HepG2 (cell line): ENCODE measurements around the gene GINS2. TPM values are rescaled to one million over a fixed set of nuclear protein-coding genes. Genes with fewer than 3 reads are reported as not detected.

Experiments
- ATAC-seq: fragments of 200-7000 bp; cut with Tn5 transposase; 3 replicates; pipeline ENCODE4 v1.9.1; 2020; ENCODE audit warnings: mild to moderate bottlenecking, moderate library complexity
- BruUV-seq: library from RNA; stranded (reverse); fragments of 400-500 nt; replicated peaks from 2 replicates; lab custom pipeline; 2021; lab: Mats Ljungman, UMichigan
- CTCF ChIA-PET: fragments of 300-600 bp; formaldehyde crosslinking; extraction: SDS; loops from one replicate; lab custom pipeline; 2021; ENCODE audit warnings: low total read pairs, inconsistent platforms, low intra/inter-chr PET ratio; lab: Yijun Ruan, JAX
- POLR2A ChIA-PET: fragments of 350-600 bp; sonication (Branson Sonifier 250); formaldehyde crosslinking; loops from one replicate; lab custom pipeline; 2020; ENCODE audit warnings: antibody characterized with exemption, inconsistent platforms; lab: Yijun Ruan, JAX
- DNase-seq: peaks from one replicate; pipeline ENCODE4 v3.0.0-alpha.2; 2015; ENCODE audit warnings: low spot score
- FAIRE-seq: peaks from 3 replicates; lab custom pipeline; 2011; peaks lifted over from hg19 to GRCh38; lab: Jason Lieb, UNC
- H2AFZ ChIP-seq: one replicate; pipeline ENCODE4 v1.6.1; 2011; ENCODE audit warnings: low read length, inconsistent platforms
- H3K27ac ChIP-seq: fragments of 300-600 bp; 3 replicates; pipeline ENCODE4 v1.8.0; 2011; ENCODE audit warnings: mixed run types, mild to moderate bottlenecking, mixed read lengths, low read length, inconsistent platforms; ENCODE audit not compliant: insufficient read depth; ENCODE audit errors: extremely low read length
- H3K27me3 ChIP-seq, 2 experiments: fragments of 200-600 bp in 1 of 2; 2 replicates in 1 of 2; 3 replicates in 1 of 2; pipeline versions ENCODE4 v1.6.0 to v1.8.0; 2011; ENCODE audit warnings: low read length in 2 of 2, mild to moderate bottlenecking in 2 of 2, moderate library complexity in 2 of 2, inconsistent platforms in 1 of 2; ENCODE audit not compliant: insufficient read depth in 2 of 2, control insufficient read depth in 1 of 2
- H3K36me3 ChIP-seq, 2 experiments: fragments of 200-600 bp in 1 of 2; replicated peaks in 1 of 2; 2 replicates in 1 of 2; 3 replicates in 1 of 2; pipeline versions ENCODE4 v1.5.1 to v1.8.0; 2011; ENCODE audit warnings: low read length in 2 of 2, inconsistent platforms in 1 of 2; ENCODE audit not compliant: insufficient read depth in 2 of 2, control insufficient read depth in 1 of 2
- H3K4me1 ChIP-seq: 2 replicates; pipeline ENCODE4 v1.5.1; 2012; ENCODE audit warnings: low read length, inconsistent platforms; ENCODE audit not compliant: insufficient read depth
- H3K4me2 ChIP-seq: 2 replicates; pipeline ENCODE4 v1.6.0; 2011; ENCODE audit warnings: low read depth, low read length, inconsistent platforms
- H3K4me3 ChIP-seq, 3 experiments: fragments of 200-600 bp in 1 of 3; sonication (generic), shearing (Covaris generic) in 1 of 3; replicated peaks in 1 of 3; 2 replicates each; pipeline ENCODE4 v1.5.1; 2011 to 2016; ENCODE audit warnings: low read length in 3 of 3, inconsistent platforms in 2 of 3, low read depth in 2 of 3, mild to moderate bottlenecking in 2 of 3, control low read depth in 1 of 3, mixed read lengths in 1 of 3; ENCODE audit not compliant: insufficient read depth in 1 of 3
- H3K79me2 ChIP-seq: one replicate; pipeline ENCODE4 v1.6.1; 2011; ENCODE audit warnings: low read length, inconsistent platforms; ENCODE audit not compliant: insufficient read depth
- H3K9ac ChIP-seq: 2 replicates; pipeline ENCODE4 v1.6.0; 2011; ENCODE audit warnings: mild to moderate bottlenecking, low read depth, low read length, inconsistent platforms; ENCODE audit not compliant: insufficient read depth
- H3K9me3 ChIP-seq: 2 replicates; pipeline ENCODE4 v1.5.1; 2012; ENCODE audit warnings: mild to moderate bottlenecking, low read length
- H4K20me1 ChIP-seq: 2 replicates; pipeline ENCODE4 v1.6.0; 2011; ENCODE audit warnings: inconsistent platforms, mild to moderate bottlenecking, low read length, moderate library complexity; ENCODE audit not compliant: insufficient read depth
- ATF7 ChIP-seq, 2 experiments: fragments of 450-650 bp in 1 of 2; sonication (generic) in 1 of 2; formaldehyde crosslinking in 1 of 2; IDR thresholded peaks; 2 replicates each; pipeline versions ENCODE4 v1.4.0 to v1.6.1; 2016 to 2020; ENCODE audit warnings: antibody characterized with exemption in 1 of 2, mild to moderate bottlenecking in 1 of 2, missing genetic modification reagents in 1 of 2
- ETV6 ChIP-seq: sonication (generic); formaldehyde crosslinking; conservative IDR thresholded peaks from 2 replicates; pipeline ENCODE4 v1.4.0; 2020; ENCODE audit warnings: missing genetic modification reagents
- MTF1 ChIP-seq: sonication (generic); formaldehyde crosslinking; IDR thresholded peaks from 2 replicates; pipeline ENCODE4 v1.5.0; 2020; ENCODE audit warnings: missing genetic modification reagents
- RBM22 ChIP-seq: fragments of 200-400 bp; formaldehyde crosslinking; optimal IDR thresholded peaks from 2 replicates; pipeline ENCODE3; 2017; ENCODE audit warnings: mild to moderate bottlenecking, low read length, moderate library complexity
- SMARCE1 ChIP-seq: fragments of 450-650 bp; IDR thresholded peaks from 2 replicates; pipeline ENCODE4 v1.6.1; 2017; ENCODE audit warnings: borderline replicate concordance
- ZNF121 ChIP-seq: sonication (generic); formaldehyde crosslinking; IDR thresholded peaks from 2 replicates; pipeline ENCODE4 v1.5.0; 2020; ENCODE audit warnings: mild to moderate bottlenecking, missing genetic modification reagents
- ZNF138 ChIP-seq: sonication (generic); formaldehyde crosslinking; IDR thresholded peaks from 2 replicates; pipeline ENCODE4 v1.5.0; 2020; ENCODE audit warnings: mild to moderate bottlenecking, low read depth, missing genetic modification reagents
- WGBS: methylation state at CpG from one replicate; pipeline ENCODE4 v1.1.6; 2017; ENCODE audit warnings: low lambda C conversion rate; 5-methylcytosine and 5-hydroxymethylcytosine counted together
- in situ Hi-C: cut with HindIII; loops from 2 replicates; pipeline ENCODE4 v1.10.0; 2017; ENCODE audit warnings: low pct_unique_long_range_greater_than_20kb; ENCODE audit not compliant: extremely low pct_ligation_motif_present
- intact Hi-C: fragments of 100-400 bp; cut with micrococcal nuclease; formaldehyde crosslinking; loops from one replicate; pipeline ENCODE4 v1.10.0; 2022; ENCODE audit not compliant: unreplicated experiment
- polyA plus RNA-seq, 8 experiments: library from polyadenylated mRNA; depleted of rRNA in 3 of 8; stranded (reverse) in 7 of 8; unstranded in 1 of 8; fragments of >200 nt; fragmentation: Illumina TruSeq in 4 of 8; extraction: Trizol in 4 of 8; gene quantifications; 2 replicates each; pipeline versions ENCODE4 v1.2.1 to v1.2.3, GENCODE V29; 2011 to 2016; ENCODE audit warnings: low read depth in 4 of 8, missing spikeins in 1 of 8, mixed read lengths in 1 of 8; ENCODE audit not compliant: insufficient read depth in 1 of 8
- total RNA-seq, 5 experiments: library from RNA; depleted of rRNA; stranded (reverse); fragments of >200 nt; fragmentation: Illumina TruSeq; extraction: Trizol; gene quantifications; 2 replicates each; pipeline ENCODE4 v1.2.3, GENCODE V29; 2016; ENCODE audit warnings: low read depth in 1 of 5
- TF ChIP-seq, protein P1 (sequence below): sonication (generic); formaldehyde crosslinking; IDR thresholded peaks from 2 replicates; pipeline ENCODE4 v1.4.0; 2020; ENCODE audit warnings: missing genetic modification reagents
- TF ChIP-seq, protein P2 (sequence below): sonication (generic); formaldehyde crosslinking; conservative IDR thresholded peaks from 2 replicates; pipeline ENCODE4 v1.4.0; 2020; ENCODE audit warnings: missing genetic modification reagents
- TF ChIP-seq, protein P3 (sequence below): sonication (generic); formaldehyde crosslinking; IDR thresholded peaks from 2 replicates; pipeline ENCODE4 v1.4.0; 2020; ENCODE audit warnings: missing genetic modification reagents
- TF ChIP-seq, protein P4 (sequence below): sonication (generic); formaldehyde crosslinking; IDR thresholded peaks from 2 replicates; pipeline ENCODE4 v1.5.1; 2020; ENCODE audit warnings: mild to moderate bottlenecking, missing genetic modification reagents, borderline replicate concordance

The GINS2 gene
- total and polyA plus RNA-seq, 2 of the 13 experiments (the other 11 are each of a cell fraction or from before 2014, with no cell fraction given), result 10.6 to 48.3 TPM

DNA sequence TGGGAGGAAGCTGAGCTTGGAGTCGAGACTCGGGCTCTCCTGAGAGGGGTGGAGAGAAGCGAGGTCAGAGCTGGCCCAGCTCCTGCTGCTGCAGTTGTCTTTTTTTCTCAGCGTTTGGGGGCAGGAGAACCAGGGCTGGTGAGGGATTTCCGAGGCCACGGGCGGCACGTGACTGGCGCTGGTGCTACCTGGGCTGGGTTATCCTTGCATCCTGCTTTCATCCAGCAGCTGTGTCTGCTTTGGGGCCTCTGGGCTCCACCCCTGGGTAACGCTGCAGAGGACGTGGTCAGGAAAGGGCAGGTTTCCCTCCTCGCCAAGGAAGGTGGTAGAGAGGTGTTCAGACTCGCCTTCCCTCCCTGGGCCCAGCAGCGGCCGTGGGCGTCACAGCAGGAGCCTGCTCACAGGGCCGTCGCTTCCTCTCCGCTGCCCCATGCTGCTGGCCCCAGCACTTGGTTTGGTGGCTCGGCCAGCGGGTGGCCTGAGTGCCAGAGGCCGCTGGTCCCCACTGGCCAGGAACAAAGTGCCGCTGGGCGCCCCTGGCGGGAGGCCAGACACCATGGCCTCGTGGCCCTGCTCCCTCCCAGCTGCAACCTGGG lies 53.1 kb downstream of the GINS2 start:
- H3K27me3 ChIP-seq, result no peaks in the 10 kb centered on the region
- no peak overlapping the region for H3K4me3 ChIP-seq
- H3K9ac ChIP-seq, result no peak overlapping the region
- CTCF ChIA-PET, result no interaction called here
- peaks cover 61% of the 10 kb centered on the region for H3K79me2 ChIP-seq
- no TSS peak for BruUV-seq
- peaks cover 94% of the 10 kb centered on the region; the same call in 1 of the 2 replicates for H4K20me1 ChIP-seq
- POLR2A ChIA-PET, result no interaction called here
- no peak for TF ChIP-seq ZNF121 (CRISPR knock-in tag)
- TF ChIP-seq RBM22, result peak; percentile 41
- no peak for TF ChIP-seq MTF1
- TF ChIP-seq, protein P1, sequence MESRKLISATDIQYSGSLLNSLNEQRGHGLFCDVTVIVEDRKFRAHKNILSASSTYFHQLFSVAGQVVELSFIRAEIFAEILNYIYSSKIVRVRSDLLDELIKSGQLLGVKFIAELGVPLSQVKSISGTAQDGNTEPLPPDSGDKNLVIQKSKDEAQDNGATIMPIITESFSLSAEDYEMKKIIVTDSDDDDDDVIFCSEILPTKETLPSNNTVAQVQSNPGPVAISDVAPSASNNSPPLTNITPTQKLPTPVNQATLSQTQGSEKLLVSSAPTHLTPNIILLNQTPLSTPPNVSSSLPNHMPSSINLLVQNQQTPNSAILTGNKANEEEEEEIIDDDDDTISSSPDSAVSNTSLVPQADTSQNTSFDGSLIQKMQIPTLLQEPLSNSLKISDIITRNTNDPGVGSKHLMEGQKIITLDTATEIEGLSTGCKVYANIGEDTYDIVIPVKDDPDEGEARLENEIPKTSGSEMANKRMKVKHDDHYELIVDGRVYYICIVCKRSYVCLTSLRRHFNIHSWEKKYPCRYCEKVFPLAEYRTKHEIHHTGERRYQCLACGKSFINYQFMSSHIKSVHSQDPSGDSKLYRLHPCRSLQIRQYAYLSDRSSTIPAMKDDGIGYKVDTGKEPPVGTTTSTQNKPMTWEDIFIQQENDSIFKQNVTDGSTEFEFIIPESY (CRISPR knock-in tag), result peak; percentile 50; the same call in 1 of the 2 replicates
- TF ChIP-seq, protein P2, sequence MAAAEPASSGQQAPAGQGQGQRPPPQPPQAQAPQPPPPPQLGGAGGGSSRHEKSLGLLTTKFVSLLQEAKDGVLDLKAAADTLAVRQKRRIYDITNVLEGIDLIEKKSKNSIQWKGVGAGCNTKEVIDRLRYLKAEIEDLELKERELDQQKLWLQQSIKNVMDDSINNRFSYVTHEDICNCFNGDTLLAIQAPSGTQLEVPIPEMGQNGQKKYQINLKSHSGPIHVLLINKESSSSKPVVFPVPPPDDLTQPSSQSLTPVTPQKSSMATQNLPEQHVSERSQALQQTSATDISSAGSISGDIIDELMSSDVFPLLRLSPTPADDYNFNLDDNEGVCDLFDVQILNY (CRISPR knock-in tag), result no peak
- TF ChIP-seq, protein P3, sequence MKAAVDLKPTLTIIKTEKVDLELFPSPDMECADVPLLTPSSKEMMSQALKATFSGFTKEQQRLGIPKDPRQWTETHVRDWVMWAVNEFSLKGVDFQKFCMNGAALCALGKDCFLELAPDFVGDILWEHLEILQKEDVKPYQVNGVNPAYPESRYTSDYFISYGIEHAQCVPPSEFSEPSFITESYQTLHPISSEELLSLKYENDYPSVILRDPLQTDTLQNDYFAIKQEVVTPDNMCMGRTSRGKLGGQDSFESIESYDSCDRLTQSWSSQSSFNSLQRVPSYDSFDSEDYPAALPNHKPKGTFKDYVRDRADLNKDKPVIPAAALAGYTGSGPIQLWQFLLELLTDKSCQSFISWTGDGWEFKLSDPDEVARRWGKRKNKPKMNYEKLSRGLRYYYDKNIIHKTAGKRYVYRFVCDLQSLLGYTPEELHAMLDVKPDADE, result no peak
- TF ChIP-seq ETV6 (CRISPR knock-in tag), result no peak
- no peak for TF ChIP-seq ZNF138
- TF ChIP-seq ATF7 (IDR thresholded peaks at IDR 0.05), result no peak
- TF ChIP-seq ATF7 (CRISPR knock-in tag; IDR thresholded peaks at IDR 0.05), result no peak
- no peak for TF ChIP-seq SMARCE1
- TF ChIP-seq, protein P4, sequence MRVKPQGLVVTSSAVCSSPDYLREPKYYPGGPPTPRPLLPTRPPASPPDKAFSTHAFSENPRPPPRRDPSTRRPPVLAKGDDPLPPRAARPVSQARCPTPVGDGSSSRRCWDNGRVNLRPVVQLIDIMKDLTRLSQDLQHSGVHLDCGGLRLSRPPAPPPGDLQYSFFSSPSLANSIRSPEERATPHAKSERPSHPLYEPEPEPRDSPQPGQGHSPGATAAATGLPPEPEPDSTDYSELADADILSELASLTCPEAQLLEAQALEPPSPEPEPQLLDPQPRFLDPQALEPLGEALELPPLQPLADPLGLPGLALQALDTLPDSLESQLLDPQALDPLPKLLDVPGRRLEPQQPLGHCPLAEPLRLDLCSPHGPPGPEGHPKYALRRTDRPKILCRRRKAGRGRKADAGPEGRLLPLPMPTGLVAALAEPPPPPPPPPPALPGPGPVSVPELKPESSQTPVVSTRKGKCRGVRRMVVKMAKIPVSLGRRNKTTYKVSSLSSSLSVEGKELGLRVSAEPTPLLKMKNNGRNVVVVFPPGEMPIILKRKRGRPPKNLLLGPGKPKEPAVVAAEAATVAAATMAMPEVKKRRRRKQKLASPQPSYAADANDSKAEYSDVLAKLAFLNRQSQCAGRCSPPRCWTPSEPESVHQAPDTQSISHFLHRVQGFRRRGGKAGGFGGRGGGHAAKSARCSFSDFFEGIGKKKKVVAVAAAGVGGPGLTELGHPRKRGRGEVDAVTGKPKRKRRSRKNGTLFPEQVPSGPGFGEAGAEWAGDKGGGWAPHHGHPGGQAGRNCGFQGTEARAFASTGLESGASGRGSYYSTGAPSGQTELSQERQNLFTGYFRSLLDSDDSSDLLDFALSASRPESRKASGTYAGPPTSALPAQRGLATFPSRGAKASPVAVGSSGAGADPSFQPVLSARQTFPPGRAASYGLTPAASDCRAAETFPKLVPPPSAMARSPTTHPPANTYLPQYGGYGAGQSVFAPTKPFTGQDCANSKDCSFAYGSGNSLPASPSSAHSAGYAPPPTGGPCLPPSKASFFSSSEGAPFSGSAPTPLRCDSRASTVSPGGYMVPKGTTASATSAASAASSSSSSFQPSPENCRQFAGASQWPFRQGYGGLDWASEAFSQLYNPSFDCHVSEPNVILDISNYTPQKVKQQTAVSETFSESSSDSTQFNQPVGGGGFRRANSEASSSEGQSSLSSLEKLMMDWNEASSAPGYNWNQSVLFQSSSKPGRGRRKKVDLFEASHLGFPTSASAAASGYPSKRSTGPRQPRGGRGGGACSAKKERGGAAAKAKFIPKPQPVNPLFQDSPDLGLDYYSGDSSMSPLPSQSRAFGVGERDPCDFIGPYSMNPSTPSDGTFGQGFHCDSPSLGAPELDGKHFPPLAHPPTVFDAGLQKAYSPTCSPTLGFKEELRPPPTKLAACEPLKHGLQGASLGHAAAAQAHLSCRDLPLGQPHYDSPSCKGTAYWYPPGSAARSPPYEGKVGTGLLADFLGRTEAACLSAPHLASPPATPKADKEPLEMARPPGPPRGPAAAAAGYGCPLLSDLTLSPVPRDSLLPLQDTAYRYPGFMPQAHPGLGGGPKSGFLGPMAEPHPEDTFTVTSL (CRISPR knock-in tag), result no peak
- intact Hi-C loops, result no loop called here
- no peak overlapping the region for H3K27ac ChIP-seq
- H3K9me3 ChIP-seq, result no peaks in the 10 kb centered on the region
- no peak overlapping the region for H2AFZ ChIP-seq
- H3K36me3 ChIP-seq, result peaks cover 33 to 71% of the 10 kb centered on the region in 2 experiments
- FAIRE-seq (no peak), DNase-seq (no peak), ATAC-seq (no peak)
- no peaks in the 10 kb centered on the region for H3K4me1 ChIP-seq
- no peak overlapping the region for H3K4me2 ChIP-seq
- 97% methylated on average over 18 of the region's 26 CpGs for WGBS
- in situ Hi-C loops, result no loop called here
